Measurements from ENCODE around the gene FXYD1.
"Not testable (repeated sequence)": the region's sequence is repeated elsewhere in the genome, so short reads cannot be mapped to it uniquely, and the experiment has no call there.

The FXYD1 gene

DNA sequence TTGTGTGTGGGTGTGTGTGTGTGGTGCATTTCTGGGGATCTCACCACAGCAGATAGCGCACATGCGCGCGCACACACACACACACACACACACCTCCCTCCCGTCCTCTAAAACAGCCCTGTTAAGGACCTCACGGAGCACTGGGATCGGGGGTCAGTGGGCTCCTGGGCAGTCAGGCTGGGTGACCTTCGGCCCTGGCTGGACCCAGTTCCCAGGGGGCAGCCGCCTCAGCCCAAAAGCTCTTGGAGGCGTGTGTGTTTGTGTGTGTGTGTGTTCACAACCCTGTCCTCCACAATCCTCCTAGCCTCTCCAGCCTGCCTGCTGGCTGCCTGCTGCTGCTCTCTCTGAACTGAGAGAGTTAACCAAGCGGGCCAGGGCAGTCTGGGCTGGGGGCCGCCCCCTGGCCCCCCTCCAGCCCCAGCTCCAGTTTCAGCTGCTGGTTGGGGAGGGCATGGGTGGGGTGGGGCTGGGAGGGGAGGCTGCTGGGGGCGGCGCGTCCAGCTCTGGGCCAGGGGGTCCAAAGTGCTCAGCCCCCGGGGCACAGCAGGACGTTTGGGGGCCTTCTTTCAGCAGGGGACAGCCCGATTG, at the start of gene FXYD1:
Gene FXYD1 (plus strand): TSS at position 520 of the 588 bp plus-strand sequence. CDS start 1,256 bp downstream, outside the sequence.
- DNase-seq, result no peak

DNA sequence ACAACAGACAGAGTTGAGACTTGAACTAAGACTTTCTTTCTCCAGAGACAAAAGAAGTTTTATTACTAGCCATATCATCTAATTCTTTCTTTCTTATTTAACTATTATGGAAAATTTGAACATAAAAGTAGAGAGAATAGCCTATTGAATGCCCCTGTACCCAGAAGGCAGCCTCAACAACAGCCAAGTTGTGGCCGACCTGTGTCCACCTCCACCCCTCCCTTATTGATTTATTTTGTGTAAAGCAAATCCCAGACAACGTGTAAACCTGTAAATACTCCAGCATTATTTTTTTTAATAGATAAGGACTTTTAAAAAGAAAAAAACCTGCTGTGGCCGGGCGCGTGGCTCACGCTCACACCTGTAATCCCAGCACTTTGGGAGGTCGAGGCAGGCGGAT, 49.1 kb upstream of the FXYD1 start:
- no peak for DNase-seq

DNA sequence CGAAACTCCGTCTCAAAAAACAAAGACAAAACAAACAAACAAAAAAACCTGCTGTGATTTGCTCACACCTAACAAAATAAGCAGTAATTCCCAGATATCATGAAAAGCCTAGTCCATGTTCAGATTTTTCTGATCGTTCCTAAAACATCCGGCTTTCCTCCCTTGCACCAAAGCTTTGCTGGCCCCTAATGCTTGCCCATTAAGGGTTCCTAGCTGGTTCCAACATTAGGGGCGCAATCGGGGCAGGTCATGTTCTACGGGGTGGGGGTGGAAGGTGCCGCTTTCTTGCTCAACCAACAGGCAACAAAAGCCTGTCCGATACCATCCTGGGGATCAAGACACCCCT, 48.5 kb upstream of the FXYD1 start:
- DNase-seq, result no peak

DNA sequence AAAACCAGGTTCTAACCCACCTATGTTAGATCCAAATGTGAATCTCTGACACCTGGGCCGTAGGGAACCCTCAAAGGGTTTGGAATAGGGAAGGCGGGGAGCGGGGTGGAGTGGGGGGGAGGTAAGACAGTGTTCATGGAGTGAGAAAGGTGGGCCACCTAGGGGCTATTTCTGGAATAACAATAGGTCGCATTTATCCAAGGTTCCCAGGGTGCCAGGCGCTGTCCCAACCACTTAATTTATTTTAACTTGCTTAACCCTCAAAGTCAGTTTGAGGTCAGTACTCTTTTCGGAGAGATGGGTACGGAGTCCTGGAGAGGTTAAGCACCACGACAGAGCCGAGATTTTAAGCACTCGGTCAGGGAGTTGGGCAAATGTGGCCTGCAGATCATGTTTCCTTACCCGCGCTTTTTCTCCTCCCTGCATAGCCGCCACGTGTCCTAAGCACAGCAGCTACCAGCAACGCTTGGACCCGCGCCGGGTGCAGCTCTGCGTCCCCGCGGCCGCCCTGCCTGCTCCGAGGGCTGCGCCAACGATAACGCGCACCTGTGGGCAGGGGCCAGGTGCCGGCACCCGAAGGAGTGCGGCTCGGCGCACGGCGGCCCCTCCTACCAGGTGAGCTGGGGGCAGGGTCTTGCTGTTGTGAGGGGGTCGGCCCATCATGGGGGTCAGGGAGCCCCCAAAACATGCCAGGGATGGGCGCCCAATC, 48.0 kb upstream of the FXYD1 start:
- no peak for DNase-seq

DNA sequence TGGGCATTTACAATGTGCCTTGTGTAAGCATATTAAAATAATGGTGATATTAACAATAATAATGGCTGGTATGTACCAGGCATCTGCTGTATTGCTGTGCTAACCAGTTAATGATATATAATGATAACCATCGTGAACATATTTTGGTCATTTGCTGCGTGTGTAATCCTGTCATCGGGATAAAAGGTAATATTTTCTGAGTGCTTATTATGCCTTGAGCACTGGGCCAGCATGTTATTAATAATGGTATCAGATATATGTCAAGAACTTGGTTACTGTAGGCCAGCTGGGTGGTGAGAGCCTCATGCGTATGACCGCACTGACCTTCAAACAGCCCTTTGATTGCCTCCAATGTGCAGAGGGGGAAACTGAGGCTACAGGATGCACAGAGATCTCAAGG, 45.2 kb upstream of the FXYD1 start:
- DNase-seq, result no peak

DNA sequence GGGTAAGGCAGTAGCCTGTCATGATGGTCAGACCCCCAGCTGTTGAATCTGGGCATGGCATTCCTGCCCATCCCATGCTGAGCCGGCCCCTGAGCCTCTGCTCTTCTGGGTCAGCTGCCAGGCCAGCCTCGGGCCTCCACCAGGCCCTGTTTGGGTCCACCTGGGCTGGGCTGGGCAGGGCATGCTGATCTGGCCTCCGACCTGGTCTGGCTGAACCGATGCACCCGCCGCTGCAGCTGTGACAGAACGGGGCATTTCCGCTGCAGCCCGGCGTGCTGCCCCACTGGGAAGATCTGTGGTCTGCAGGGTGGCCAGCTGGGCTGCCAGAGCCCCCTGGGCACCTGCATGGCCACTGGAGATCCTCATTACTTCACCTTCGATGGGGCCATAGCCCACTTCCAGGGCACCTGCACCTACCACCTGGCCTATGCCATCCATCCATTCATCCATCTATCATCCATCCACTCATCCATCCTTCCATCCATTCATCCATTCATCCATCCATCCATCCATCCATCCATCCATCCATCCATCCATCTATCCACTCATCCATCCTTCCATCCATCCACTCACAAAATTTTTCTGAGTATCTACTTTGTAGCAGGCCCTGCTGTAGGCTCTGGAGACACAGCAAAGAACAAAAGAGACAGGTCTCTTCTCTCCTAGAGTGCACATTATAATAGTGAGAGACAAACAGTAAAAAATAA, 44.5 kb upstream of the FXYD1 start:
- DNase-seq, result no peak

DNA sequence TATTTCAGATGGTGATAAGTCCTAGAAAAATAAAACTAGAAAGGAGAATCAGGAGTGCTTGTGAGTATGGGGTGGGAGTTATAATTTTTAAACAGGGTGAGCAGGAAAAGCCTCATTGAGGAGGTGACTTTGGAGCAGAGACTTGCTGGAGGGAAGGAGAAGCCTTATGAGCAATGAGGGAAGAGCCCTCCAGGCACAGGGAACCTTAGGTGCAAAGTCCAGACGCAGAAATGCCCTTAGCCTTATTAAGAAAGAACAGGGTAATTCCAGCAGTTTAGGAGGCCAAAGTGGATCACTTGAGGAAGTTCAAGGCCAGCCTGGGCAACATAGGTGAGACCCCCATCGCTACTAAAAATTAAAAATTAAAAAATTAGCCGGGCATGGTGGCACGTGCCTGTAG, 44.0 kb upstream of the FXYD1 start:
- DNase-seq, result no peak

DNA sequence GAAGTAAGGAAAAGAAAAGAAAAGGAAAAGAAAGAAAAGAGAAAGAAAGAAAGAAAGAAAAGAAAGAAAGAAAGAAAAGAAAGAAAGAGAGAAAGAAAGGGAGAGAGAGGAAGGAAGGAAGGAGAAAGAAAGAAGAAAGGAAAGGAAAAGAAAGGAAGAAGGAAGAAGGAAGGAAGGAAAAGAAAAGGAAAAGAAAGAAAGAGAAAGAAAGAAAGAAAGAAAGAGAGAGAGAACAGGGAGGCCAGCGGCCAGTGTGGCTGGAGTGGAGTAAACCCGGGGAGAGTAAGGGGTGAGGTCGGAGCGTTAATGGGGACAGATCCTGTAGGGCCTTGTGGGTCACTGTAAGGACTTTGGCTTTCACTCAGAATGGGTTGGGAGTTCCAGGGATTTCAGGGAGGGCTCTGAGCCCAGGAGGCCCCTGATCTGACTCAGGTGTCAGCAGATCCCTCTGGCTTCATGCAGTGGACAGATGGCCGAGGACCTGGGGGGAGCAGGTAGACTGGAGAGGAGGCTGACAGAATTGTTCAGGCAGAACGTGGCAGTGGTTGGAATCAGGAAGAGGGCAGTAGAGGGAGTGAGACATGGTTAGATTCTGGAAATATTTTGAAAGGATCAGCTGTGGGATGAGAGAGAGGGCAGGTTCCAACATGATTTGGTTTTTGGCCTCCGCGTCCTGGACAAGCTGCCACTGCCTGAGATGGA, 42.8 kb upstream of the FXYD1 start:
- DNase-seq, result peak; percentile 89 to 97

DNA sequence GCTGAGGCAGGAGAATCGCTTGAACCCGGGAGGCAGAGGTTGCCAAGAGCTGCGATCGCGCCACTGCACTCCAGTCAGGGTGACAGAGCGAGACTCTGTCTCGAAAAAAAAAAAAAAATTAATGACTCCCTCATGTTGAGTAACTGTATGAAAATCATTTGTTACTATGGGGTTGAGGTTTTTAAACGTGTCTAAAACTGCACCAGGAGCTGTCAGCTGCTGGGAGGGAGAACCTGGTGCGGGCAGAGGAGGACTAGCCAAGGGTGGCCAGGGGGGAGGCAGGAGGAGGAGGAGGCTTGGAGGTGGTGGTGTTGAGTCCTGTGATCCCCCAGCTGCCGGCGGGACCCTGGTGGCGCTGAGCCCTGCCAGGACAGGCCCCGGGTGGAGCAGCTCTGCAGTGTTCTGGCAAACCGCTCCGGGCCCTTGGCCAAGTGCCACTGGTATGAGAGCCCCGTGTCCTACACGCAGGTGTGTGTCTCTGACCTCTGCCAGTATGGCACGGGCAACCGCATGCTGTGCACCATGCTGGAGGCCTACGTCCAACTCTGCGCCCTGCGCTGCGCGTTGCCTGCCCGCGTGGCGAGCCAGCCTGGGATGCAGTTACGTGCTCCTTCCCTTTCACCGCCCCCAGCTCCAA, 40.1 kb upstream of the FXYD1 start:
- no peak for DNase-seq

DNA sequence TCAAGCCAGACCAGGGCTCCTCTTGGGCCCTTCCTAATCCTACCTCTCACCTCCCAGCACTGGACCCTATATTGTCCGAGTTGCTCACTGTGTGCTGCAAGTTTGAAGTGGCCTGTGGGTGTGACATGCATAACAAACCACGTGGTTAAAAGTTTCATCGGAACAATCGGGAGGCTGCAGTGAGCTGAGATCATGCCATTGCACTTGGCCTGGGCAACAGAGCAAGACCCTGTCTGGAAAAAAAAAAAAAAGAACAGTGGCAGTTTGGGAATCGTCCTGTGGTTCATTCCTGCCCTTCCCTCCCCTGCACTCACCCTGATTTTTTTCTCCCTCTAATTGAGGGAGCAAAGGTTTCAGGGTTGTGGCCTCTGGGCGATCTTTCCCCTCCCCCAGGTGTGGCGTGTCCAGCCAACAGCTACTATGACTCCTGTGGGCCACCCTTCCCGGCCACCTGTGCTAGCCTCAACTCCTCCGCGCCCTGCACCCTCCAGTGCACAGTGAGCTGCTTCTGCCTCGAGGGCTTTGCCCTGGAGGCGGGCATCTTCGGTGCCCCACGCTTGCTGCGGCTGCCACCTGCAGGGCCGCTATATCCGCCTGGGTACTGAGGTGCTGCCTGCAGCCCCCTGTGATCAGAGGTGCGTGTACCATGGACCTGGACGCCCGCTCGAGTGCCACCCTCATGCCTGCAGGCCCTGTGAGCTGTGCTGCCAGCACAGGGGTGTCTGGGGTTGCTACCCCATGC, 39.3 kb upstream of the FXYD1 start:
- no peak for DNase-seq

DNA sequence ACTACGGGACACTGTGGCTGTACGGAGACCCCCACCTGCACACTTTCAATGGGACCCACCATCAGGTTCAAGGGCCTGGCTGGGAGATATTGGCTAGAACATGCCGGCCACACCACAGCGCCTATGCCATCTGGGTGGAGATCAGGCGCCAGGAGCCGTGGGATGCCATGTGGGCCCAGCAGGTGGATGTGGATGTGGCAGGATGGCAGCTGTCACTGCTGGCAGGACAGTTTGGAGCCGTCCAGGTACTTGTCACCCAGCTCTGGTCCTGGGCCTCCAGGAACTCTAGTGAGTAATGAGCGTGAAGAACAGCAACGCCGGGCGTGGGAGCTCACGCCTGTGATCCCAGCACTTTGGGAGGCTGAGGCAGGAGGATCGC, 38.7 kb upstream of the FXYD1 start:
- no peak for DNase-seq

DNA sequence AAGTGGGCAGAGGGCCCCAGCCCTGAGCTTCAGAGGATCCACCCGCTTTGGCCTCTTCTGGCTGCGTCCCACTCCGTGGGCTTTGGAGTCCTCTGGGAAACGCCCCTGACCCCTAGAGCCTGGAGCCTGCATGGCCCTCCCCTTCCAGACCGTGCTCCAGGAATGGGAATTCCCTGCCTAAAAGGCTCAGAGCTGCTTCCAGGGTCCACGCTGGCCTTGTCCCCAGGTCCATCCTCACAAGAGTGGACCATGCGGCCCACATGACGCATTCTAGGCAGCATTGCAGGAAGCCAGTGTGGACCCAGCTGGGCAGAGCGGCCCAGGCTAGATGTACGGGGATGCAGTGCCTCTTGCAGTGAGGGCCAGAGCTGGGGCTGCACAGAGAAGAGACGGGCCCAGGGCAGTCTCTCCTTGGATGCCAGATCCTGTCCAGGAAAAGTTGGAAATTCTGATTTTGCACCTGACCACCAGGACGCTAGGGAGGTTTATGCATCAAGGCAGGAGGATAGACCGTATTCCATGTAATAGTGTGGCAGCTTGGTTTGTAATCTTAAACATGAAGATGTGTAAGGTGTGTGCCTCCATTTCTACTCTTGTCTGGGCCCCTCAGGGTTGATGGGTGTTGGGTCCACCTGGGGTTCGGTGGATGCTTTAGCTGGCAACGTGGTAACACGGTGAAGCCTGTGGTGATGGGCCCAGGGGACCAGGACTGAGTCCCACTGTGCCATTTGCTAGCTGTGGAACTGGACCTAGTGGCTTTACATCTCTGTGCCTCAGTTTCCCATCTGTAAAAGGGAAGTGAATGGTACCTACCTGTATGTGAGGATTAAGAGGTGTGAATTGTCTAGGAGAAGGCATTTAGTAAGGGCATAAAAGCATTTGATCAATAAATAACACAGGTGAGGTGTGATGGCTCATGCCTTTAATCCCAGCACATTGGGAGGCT, 37.8 kb upstream of the FXYD1 start:
- DNase-seq, result no peak

DNA sequence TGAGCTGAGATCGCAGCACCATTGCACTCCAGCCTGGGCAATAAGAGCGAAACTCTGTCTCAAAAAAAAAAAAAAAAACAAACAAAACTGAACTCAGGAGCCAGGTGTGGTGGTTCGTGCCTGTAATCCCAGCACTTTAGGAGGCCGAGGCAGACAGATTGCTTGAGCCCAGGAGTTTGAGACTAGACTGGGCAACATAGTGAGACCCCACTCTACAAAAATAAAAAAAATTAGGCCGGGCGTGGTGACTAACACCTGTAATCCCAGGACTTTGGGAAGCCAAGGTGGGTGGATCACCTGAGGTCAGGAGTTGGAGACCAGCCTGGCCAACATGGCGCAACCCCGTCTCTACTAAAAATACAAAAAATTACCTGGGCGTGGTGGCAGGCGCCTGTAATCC, 36.7 kb upstream of the FXYD1 start:
- DNase-seq, result not testable (repeated sequence)

DNA sequence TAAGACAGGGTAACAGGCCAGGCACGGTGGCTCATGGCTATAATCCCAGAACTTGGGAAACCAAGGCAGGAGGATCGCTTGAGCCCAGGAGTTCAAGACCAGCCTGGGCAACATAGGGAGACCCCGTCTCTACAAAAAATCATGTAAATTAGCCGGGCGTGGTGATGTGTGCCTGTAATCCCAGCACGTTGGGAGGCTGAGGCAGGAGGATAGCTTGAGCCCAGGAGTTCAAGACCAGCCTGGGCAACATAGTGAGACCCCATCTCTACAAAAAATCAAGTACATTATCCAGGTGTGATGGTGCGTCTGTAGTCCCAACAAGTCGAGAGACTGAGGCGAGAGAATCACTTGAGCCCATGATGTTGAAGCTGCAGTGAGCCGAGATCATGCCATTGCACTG, 35.0 kb upstream of the FXYD1 start:
- DNase-seq, result not testable (repeated sequence)

DNA sequence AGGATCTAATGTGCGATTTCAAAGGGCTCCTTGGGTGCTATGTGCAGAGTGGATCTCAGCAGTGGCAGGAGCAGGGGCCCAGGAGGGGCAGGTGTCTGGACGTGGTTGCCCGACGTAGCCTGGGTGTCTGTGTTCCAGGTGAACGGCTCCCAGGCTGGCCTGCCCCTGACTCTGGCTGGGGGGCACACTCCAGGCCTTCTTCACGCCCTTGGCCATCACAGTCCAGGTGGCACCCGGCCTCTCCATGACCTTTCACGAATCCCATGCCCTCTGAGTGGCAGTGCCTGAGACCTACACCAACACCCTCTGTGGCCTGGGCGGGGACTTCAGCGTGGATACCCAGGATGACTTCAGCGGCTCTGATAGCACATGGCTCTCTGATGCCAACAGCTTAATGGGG, 34.3 kb upstream of the FXYD1 start:
- DNase-seq, result no peak

DNA sequence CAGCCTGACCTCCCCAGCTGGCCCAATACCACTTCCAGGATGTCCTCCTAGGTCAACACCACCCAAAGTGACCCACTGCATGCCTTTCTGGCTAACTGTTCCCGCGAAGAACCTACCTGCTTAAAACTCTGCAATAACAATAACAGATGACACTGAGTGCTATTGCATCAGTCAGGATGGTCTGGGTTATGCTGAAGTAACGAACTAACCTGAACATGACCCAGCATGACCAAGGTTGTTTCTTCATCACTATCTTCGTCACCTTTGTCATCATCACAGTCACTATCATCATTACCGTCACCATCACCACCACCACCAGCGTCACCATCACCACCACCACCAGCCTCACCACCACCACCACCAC, 33.6 kb upstream of the FXYD1 start:
- no peak for DNase-seq

DNA sequence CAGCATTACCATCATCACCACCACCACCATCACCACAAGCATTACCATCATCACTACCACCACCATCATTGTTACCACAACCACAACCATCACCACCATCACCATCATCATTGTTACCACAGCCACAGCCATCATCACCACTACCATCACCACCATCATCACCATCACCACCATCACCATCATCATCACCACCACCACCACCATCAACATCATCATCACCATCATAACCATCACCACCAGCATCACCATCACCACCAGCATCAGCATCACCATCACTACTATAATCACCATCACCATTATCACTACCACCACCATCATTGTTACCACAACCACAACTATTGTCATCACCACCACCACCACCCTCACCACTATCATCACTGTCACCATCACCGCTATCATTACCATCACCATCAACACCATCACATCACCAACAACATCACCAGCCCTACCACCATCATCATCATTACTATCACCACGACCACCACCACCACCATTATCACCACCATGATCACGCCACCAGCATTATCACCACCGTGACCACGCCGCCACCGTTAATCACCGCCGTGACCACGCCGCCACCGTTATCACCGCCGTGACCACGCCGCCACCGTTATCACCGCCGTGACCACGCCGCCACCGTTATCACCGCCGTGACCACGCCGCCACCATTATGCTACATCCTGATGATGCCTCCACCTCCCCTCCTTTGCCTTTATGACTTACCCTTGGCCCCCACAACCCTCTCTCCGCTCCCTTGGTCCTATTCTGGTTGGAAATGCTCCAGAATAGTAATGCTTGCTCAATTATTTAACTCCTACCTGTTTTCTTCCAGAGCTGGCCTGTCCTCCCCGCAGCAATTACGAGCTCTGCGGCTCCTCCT, 33.0 kb upstream of the FXYD1 start:
- DNase-seq, result no peak

DNA sequence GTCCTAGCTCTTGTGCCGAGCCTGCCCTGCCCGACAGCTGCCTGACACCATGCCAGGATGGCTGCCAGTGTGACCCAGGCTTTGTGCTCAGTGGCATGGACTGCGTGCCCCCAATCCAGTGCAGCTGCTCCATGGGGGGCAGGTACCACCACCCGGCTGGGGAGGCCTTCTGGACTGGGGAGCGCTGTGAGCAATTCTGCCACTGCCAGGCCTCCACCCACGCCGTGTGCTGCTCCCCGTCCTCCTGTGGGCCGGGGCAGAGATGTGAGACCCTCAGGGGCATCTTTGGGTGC, 32.4 kb upstream of the FXYD1 start:
- no peak for DNase-seq

DNA sequence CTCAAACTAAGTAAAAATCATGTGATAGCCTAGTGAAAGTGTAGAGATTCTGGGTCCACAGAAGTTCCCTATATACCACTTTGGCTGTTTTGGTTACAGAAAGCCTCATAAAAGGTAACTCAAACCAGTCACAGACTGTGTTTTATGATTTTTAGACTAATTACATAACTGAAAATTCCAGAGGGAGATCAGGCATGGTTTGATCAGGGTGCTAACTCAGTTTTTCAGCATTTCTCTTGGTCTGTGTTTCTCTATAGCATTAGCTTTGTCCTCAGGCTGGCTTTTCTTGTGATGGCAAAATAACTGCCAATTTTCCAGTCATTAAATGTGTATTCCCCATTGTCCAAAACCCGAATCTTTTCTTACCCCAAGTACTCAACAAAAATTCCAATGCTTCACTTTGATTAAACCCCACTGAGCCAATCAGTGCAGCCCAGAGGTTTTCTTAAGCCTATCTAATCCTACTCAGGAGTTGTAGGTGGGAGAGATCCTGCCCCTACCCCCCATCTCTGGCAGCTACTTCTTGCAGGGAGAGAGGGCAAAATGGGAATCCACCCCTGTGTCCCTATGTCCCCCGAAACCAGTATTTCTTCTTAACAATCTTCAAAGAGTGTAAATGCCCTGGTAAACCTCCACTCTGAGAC, 31.6 kb upstream of the FXYD1 start:
- DNase-seq, result no peak

DNA sequence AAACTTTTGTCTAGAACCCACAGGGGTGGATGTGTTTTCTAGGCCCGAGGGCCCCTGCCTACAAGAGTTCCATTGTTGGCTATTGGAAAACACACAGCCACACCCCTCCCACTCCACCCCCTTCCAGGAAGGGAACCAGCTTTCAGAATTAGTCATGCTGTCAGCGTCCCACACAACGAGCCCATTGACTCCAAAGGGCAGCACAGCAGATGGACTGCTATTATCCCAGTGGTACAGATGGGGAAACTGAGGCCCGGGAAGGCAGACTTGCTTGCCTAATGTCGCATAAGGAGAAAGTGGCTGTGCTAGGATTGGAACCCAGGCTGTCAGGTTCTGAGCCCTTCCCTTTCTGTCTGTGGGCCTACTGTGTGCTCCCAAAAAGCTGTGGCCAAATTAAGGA, 31.1 kb upstream of the FXYD1 start:
- no peak for DNase-seq

Data from cerebellar nuclear complex (tissue), 1 donor.